HS-5 (cell line): Measurements from ENCODE around the gene TBX2.
A peak's percentile ranks its signal among the peaks of the same experiment; 100 is the strongest.

Source experiments
- DNase-seq: peaks from one replicate; pipeline ENCODE4 v3.0.0-alpha.2; 2012; ENCODE audit warnings: low read depth

Gene TBX2

GRCh38 chr17:61402073-61402541, 2.5 kb downstream of the TBX2 start:
- no peak for DNase-seq

GRCh38 chr17:61402978-61403800, 3.5 kb downstream of the TBX2 start:
- DNase-seq: no peak

- DNase-seq: no peak
Measured at GRCh38 chr17:61403801-61404662, 4.4 kb downstream of the TBX2 start.

- no peak for DNase-seq
Measured at GRCh38 chr17:61404663-61404912, 4.9 kb downstream of the TBX2 start.

- DNase-seq: no peak
Measured at GRCh38 chr17:61404913-61405685, 5.5 kb downstream of the TBX2 start.

GRCh38 chr17:61405686-61406536, 6.3 kb downstream of the TBX2 start:
- DNase-seq: no peak

- no peak for DNase-seq
Measured at GRCh38 chr17:61406537-61406845, 6.8 kb downstream of the TBX2 start.

- DNase-seq: no peak
Measured at GRCh38 chr17:61406971-61407911, 7.6 kb downstream of the TBX2 start.

- DNase-seq: no peak
Measured at GRCh38 chr17:61408151-61409041, 8.8 kb downstream of the TBX2 start.

- no peak for DNase-seq
Measured at GRCh38 chr17:61409301-61410112, 9.9 kb downstream of the TBX2 start.

GRCh38 chr17:61410141-61411010, 10.7 kb downstream of the TBX2 start:
- DNase-seq: no peak

- DNase-seq: no peak
Measured at GRCh38 chr17:61411011-61411260, 11.3 kb downstream of the TBX2 start.

GRCh38 chr17:61411261-61412142, 11.9 kb downstream of the TBX2 start:
- no peak for DNase-seq

- DNase-seq: peak; percentile 43
Measured at GRCh38 chr17:61412143-61412859, 12.7 kb downstream of the TBX2 start.

- no peak for DNase-seq
Measured at GRCh38 chr17:61412860-61413660, 13.4 kb downstream of the TBX2 start.
